ENCODE data around the gene KCNN4.
"Not testable (repeated sequence)": the region's sequence is repeated elsewhere in the genome, so short reads cannot be mapped to it uniquely, and the experiment has no call there.

The KCNN4 gene

GRCh38 chr19:43780706-43781525 is at the start of gene KCNN4:
Gene KCNN4, minus strand, starts transcription at chr19:43780973. Its CDS starts 112 bp downstream, at chr19:43780861.
- peak; percentile 67 for DNase-seq

- DNase-seq, result peak; percentile 80
Observed at GRCh38 chr19:43826787-43827754, 46.3 kb upstream of the KCNN4 start, which contains the start of gene ZNF283. Gene ZNF283, plus strand, starts transcription at chr19:43827321. Its CDS starts 6,184 bp downstream, at chr19:43833505.

GRCh38 chr19:43824572-43824971 is 43.8 kb upstream of the KCNN4 start:
- not testable (repeated sequence) for DNase-seq

- DNase-seq, result not testable (repeated sequence)
Observed at GRCh38 chr19:43823856-43824255, 43.1 kb upstream of the KCNN4 start.

GRCh38 chr19:43820884-43821215 is 40.1 kb upstream of the KCNN4 start:
- DNase-seq, result no peak

GRCh38 chr19:43820098-43820883 is 39.5 kb upstream of the KCNN4 start:
- DNase-seq, result peak; percentile 42

- DNase-seq, result no peak
Observed at GRCh38 chr19:43818500-43818899, 37.7 kb upstream of the KCNN4 start.

GRCh38 chr19:43817454-43817853 is 36.7 kb upstream of the KCNN4 start:
- not testable (repeated sequence) for DNase-seq

- DNase-seq, result no peak
Observed at GRCh38 chr19:43814663-43815352, 34.0 kb upstream of the KCNN4 start.

- DNase-seq, result no peak
Observed at GRCh38 chr19:43812688-43813087, 31.9 kb upstream of the KCNN4 start.

GRCh38 chr19:43812259-43812658 is 31.5 kb upstream of the KCNN4 start:
- no peak for DNase-seq

GRCh38 chr19:43811837-43812236 is 31.1 kb upstream of the KCNN4 start:
- DNase-seq, result no peak

GRCh38 chr19:43809762-43810696 is 29.3 kb upstream of the KCNN4 start:
- no peak for DNase-seq

- no peak for DNase-seq
Observed at GRCh38 chr19:43807651-43808050, 26.9 kb upstream of the KCNN4 start.

GRCh38 chr19:43806848-43807247 is 26.1 kb upstream of the KCNN4 start:
- DNase-seq, result no peak

- DNase-seq, result not testable (repeated sequence)
Observed at GRCh38 chr19:43806401-43806800, 25.6 kb upstream of the KCNN4 start.

- no peak for DNase-seq
Observed at GRCh38 chr19:43804432-43804831, 23.7 kb upstream of the KCNN4 start.

- DNase-seq, result no peak
Observed at GRCh38 chr19:43802216-43802951, 21.6 kb upstream of the KCNN4 start, which contains the start of gene LYPD5. Gene LYPD5, minus strand, starts transcription at chr19:43802447. Its CDS starts 67 bp downstream, at chr19:43802380.

GRCh38 chr19:43799502-43800142 is 18.8 kb upstream of the KCNN4 start:
- no peak for DNase-seq
